ENCODE data around the gene NRARP. TPM values are rescaled to one million over a fixed set of nuclear protein-coding genes. Genes with fewer than 3 reads are reported as not detected.
A peak's percentile ranks its signal among the peaks of the same experiment; 100 is the strongest.

NRARP gene
- total and polyA plus RNA-seq, 2 donors from 2014 or later = 1.7 to 4.7 TPM

- no peak for FAIRE-seq
- peak in 1 of 5 donors; percentile 39 for DNase-seq
- Histone ChIP-seq H3K4me1 (ENCODE audit: control insufficient read depth in 2 of 3, insufficient read depth in 2 of 3, low read depth in 1 of 3, low read length in 3 of 3) (no peaks in the 10 kb centered on the region), H3K4me3 (ENCODE audit: low read length in 3 of 3) (no peak overlapping the region), H3K27ac (ENCODE audit: low read depth in 2 of 2, low read length in 2 of 2) (no peak overlapping the region), H3K9ac (ENCODE audit: low read length in 3 of 3) (no peak overlapping the region), H3K9me3 (ENCODE audit: control insufficient read depth in 2 of 3, insufficient read depth in 1 of 3, low read length in 3 of 3) (peaks cover 0 to 2% (median 0%) of the 10 kb centered on the region in 3 donors), H3K36me3 (ENCODE audit: control insufficient read depth in 2 of 3, insufficient read depth in 3 of 3, low read length in 3 of 3) (peaks cover 0 to 3% (median 0%) of the 10 kb centered on the region in 3 donors), H3K27me3 (ENCODE audit: control insufficient read depth, insufficient read depth, low read length) (peaks cover 2% of the 10 kb centered on the region)
- no peak for TF ChIP-seq CTCF (IDR thresholded peaks at IDR 0.05; ENCODE audit: borderline replicate concordance, extremely low read depth, insufficient read depth)
- intact Hi-C loops (cut with DNase I) = no loop called here
Observed at GRCh38 chr9:137323531-137324331, 21.7 kb upstream of the NRARP start.

DNA sequence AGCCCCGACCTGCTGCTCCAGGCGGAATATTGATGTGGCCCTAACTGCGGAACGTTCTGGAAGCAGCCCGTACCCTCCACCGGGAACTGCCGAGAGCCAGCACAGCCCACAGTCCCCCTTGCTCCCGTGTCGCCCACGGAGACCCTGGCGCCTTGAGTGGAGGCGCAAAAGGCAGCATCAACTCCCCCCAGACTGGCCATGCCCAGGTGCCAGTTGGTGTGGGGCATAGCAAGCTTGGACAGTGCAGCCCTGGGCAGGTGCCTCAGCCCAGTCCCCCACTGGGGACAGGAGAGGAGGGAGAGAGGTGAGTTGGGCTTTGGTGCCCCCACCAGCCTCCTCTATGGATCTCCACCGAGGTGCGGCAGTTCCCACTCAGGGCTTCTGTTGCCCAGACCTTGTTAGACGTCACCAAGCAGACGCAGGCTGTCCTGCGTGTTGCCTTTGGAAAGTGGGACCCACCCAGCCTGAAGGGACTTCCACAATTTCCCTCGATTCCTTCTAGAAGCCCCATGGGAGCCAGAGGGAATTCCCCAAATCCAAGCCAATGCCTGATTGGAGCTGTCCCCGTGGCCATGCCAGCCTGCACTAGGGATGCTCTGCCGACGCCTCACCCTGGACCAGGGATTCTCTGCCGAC is 19.8 kb upstream of the NRARP start:
- intact Hi-C loops (cut with DNase I) = no loop called here
- TF ChIP-seq CTCF (IDR thresholded peaks at IDR 0.05; ENCODE audit: borderline replicate concordance, extremely low read depth, insufficient read depth) = no peak
- Histone ChIP-seq H3K27me3 (ENCODE audit: control insufficient read depth, insufficient read depth, low read length) (no peaks in the 10 kb centered on the region), H3K36me3 (ENCODE audit: control insufficient read depth in 2 of 3, insufficient read depth in 3 of 3, low read length in 3 of 3) (no peaks in the 10 kb centered on the region), H3K4me1 (ENCODE audit: control insufficient read depth in 2 of 3, insufficient read depth in 2 of 3, low read depth in 1 of 3, low read length in 3 of 3) (no peaks in the 10 kb centered on the region), H3K27ac (ENCODE audit: low read depth in 2 of 2, low read length in 2 of 2) (no peak overlapping the region), H3K9me3 (ENCODE audit: control insufficient read depth in 2 of 3, insufficient read depth in 1 of 3, low read length in 3 of 3) (no peaks in the 10 kb centered on the region), H3K9ac (ENCODE audit: low read length in 3 of 3) (no peak overlapping the region), H3K4me3 (ENCODE audit: low read length in 3 of 3) (no peak overlapping the region)
- peak in 1 of 5 donors; percentile 39 for DNase-seq
- FAIRE-seq = no peak

DNA sequence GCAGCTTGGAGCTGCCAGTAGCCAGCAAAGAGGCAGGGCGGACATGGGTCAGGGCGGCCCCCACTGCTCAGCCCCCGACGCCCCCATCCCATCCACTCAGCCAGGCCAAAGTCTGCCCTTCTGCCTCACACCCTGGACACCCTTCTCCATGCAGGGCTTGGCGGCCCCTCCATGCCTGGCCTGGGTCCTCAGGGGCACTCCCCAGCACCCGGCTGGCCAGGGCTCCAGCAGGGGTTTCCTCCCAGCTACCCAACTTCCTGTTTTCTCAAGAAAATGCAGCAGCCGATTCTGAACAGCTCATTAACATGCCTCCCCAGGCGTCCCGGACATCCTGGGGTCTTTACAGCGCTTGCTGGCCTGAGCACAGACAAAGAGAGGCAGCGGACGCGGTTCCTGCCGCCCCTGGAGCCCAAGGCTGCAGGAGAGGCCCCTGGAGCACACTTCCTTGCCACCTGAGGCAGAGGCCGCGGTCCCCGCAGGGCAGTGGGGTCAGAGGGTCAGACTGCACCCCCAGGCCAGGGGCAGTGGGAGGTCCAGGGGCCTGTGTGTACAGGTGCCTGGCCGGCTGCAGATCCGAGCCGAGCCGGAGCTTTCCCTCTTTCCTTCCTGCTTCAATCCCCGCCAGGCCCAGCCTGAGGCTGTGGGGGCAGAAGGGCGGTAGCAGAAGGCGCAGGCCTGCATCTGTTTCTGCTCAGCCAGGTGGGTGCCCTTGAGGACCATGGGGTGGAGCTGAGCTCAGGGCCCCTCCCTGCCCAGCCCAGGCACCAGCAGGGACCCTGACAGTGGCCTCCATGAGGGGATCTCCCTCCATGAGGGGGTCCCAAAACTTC is 18.7 kb upstream of the NRARP start:
- FAIRE-seq (no peak), DNase-seq (peak in 3 of 5 donors; percentile 64 to 74 (median 71))
- no peak for TF ChIP-seq CTCF (IDR thresholded peaks at IDR 0.05; ENCODE audit: borderline replicate concordance, extremely low read depth, insufficient read depth)
- H3K4me1 ChIP-seq (ENCODE audit: control insufficient read depth in 2 of 3, insufficient read depth in 2 of 3, low read depth in 1 of 3, low read length in 3 of 3) = peaks cover 0 to 5% (median 0%) of the 10 kb centered on the region in 3 donors
- H3K27me3 ChIP-seq (ENCODE audit: control insufficient read depth, insufficient read depth, low read length) = no peaks in the 10 kb centered on the region
- H3K9me3 ChIP-seq (ENCODE audit: control insufficient read depth in 2 of 3, insufficient read depth in 1 of 3, low read length in 3 of 3) = no peaks in the 10 kb centered on the region
- no peaks in the 10 kb centered on the region for H3K36me3 ChIP-seq (ENCODE audit: control insufficient read depth in 2 of 3, insufficient read depth in 3 of 3, low read length in 3 of 3)
- H3K9ac ChIP-seq (ENCODE audit: low read length in 3 of 3) = no peak overlapping the region
- intact Hi-C loops (cut with DNase I) = no loop called here
- no peak overlapping the region for H3K27ac ChIP-seq (ENCODE audit: low read depth in 2 of 2, low read length in 2 of 2)
- no peak overlapping the region for H3K4me3 ChIP-seq (ENCODE audit: low read length in 3 of 3)

Data from kidney (tissue), 14 donors.